HuH-7 (cell line): ENCODE results near the gene CLASRP.

ENCODE experiments used
- DNase-seq: peaks from one replicate; pipeline ENCODE4 v3.0.0; 2011; ENCODE audit warnings: low spot score

Gene CLASRP

GRCh38 chr19:45086480-45086879 is 47.6 kb downstream of the CLASRP start:
- no peak for DNase-seq

GRCh38 chr19:45087531-45087930 is 48.7 kb downstream of the CLASRP start:
- DNase-seq = no peak

GRCh38 chr19:45090034-45090433 is 51.2 kb downstream of the CLASRP start:
- DNase-seq = no peak

GRCh38 chr19:45090606-45091005 is 51.8 kb downstream of the CLASRP start:
- DNase-seq = no peak

GRCh38 chr19:45091031-45091923 is 52.4 kb downstream of the CLASRP start:
- DNase-seq = peak; percentile 92

GRCh38 chr19:45092747-45093678 is 54.2 kb downstream of the CLASRP start, which contains the start of gene PPP1R37:
Gene PPP1R37, plus strand, starts transcription at chr19:45093179. Its CDS starts 147 bp downstream, at chr19:45093326.
- DNase-seq = peak; percentile 98

GRCh38 chr19:45094137-45094536 is 55.3 kb downstream of the CLASRP start:
- no peak for DNase-seq

- no peak for DNase-seq
Measured at GRCh38 chr19:45094707-45095106, 55.9 kb downstream of the CLASRP start.

GRCh38 chr19:45095496-45096413 is 56.9 kb downstream of the CLASRP start:
- no peak for DNase-seq

- DNase-seq = no peak
Measured at GRCh38 chr19:45096700-45097099, 57.9 kb downstream of the CLASRP start.

- DNase-seq = no peak
Measured at GRCh38 chr19:45097450-45097775, 58.6 kb downstream of the CLASRP start.

- no peak for DNase-seq
Measured at GRCh38 chr19:45097776-45098520, 59.1 kb downstream of the CLASRP start.

- no peak for DNase-seq
Measured at GRCh38 chr19:45098521-45099466, 59.9 kb downstream of the CLASRP start.

- no peak for DNase-seq
Measured at GRCh38 chr19:45099467-45100191, 60.8 kb downstream of the CLASRP start.

GRCh38 chr19:45100201-45100600 is 61.4 kb downstream of the CLASRP start:
- no peak for DNase-seq

- DNase-seq = no peak
Measured at GRCh38 chr19:45100846-45101252, 62.0 kb downstream of the CLASRP start.

- no peak for DNase-seq
Measured at GRCh38 chr19:45101806-45102205, 63.0 kb downstream of the CLASRP start.

- DNase-seq = no peak
Measured at GRCh38 chr19:45102481-45102880, 63.6 kb downstream of the CLASRP start.

- no peak for DNase-seq
Measured at GRCh38 chr19:45103156-45103507, 64.3 kb downstream of the CLASRP start.
